ENCODE results near the gene AUTS2. TPM values are rescaled to one million over a fixed set of nuclear protein-coding genes. Genes with fewer than 3 reads are reported as not detected.

The AUTS2 gene
- total RNA-seq, 1 experiment from 2014 or later = 7.4 TPM

GRCh38 chr7:69912141-69912540, 313.9 kb downstream of the AUTS2 start:
- DNase-seq (ENCODE audit: extremely low read depth, low read depth) = no peak

- DNase-seq (ENCODE audit: extremely low read depth, low read depth) = no peak
These were observed 314.6 kb downstream of the AUTS2 start for GRCh38 chr7:69912846-69913245.

DNA sequence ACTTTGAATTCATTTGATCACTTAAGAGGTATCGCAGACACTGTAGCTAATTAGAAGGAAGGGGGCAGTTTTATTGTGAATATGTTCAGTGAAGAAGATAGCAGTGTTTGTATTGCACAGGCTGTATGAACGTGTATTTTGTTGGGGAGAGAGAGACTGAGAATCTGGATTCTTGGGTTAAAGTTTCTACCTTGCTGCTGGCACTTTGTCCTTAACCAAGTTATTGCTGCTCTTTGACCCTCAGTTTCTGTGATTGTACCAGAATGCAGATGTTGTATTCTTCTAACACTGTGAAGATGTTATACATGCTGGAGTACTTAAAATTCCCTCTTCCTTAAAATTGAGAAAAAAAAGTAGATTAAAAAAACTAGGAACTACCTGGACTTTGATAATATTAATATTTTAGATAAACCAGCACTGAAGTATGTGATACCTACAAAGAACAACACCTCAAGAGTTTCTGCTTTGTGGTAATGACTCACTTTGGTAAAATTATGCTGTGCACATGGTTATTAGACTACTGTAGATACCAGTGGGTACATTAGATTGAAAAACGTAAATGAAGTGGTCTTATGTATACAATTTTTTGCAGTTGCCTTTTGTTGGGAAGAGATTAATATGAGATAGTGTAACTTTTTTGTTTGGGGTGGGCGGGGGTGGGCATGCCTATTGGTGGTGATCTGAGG, 321.3 kb downstream of the AUTS2 start:
- DNase-seq (ENCODE audit: extremely low read depth, low read depth) = no peak

DNA sequence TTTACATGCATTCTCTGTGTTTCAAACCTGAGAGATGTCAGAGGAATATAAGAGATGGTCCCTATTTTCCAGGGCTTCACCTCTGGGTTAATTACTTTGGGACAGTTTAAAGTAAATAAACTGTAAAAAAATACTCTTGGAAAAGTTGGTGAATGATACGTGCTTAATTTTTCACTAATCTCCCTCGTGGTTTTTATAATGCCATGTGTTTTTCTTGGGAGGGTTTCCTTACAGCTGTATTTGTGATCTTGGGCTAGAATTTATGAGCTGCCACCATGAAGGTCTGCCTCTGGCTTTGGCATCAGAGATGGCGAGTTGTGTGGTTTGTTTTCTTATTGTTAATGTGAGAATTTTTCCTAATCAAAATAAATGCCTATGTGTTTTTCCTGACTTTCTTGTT, 322.5 kb downstream of the AUTS2 start:
- no peak for DNase-seq (ENCODE audit: extremely low read depth, low read depth)

DNA sequence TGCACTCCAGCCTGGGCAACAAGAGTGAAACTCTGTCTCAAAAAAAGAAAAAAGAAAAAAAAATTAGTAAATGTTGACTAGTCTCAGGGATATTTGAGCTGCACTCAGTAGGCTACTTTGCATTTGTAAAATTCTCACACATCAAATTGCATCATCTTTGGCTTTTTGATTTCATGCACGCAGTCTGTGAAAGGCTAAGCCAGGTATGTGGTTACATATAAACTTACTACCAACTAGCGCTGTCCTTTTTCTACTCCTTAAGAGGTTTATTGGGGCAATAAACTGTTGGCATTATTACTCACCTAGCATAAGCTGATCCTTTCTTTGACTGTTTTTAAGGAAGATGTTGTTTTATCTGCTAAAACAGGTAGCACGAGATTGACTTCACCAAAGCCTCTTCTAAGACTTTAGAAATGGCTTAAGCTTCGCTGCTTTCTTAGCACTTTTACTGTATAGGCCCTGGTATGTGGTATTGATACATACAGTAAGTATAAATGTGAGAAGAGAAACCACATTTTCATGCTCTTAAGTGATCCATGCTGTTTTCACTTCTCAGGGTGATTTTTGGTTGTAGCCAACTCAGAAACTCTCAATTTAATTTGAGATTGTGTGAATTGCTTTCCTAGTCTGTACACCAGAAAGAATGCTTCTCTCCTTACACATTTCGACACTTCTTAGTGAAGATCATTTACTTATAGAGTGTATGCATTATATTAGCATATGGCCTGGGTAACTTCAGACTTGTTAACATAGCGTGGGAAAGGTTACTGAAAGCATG, 323.9 kb downstream of the AUTS2 start:
- no peak for DNase-seq (ENCODE audit: extremely low read depth, low read depth)

- no peak for DNase-seq (ENCODE audit: extremely low read depth, low read depth)
These were observed 329.2 kb downstream of the AUTS2 start for GRCh38 chr7:69927461-69927860.

DNA sequence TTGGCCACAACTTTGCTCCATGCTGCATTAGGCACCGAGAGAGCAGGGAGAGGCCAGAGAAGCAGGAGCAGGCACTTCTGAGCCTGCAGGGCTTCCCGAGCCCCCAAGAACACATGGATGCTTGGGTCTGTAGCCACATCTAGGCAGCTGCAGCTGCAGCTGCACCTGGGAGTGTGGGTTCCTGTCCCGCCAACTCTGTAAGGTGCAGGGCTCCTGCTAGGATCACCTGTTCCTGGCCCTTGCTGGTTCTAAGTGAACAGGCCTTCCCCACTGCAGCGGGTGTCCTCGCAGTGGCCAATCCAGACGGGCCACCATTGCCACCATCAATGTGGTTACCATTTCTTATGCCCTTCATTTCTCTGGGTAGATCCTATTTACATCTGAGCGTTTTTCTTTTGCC, 330.3 kb downstream of the AUTS2 start:
- no peak for DNase-seq (ENCODE audit: extremely low read depth, low read depth)

DNA sequence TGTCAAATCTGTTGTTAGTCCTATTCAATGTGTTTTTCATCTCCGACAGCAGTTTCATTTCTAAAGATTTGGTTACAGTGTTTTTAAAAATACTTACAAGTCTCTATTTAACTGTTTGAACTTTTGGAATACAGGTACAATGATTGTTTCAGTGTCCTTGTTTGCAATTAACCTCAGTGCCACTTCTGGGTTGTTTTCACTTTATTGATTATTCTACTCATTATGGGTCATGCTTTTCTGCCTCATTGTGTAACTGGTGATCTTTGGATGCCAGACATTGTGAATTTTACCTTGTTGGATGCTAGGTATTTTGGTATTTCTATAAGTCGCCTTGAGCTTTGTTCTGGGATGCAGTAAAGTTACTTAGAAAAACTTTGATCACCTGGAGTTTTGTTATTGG, 331.3 kb downstream of the AUTS2 start:
- no peak for DNase-seq (ENCODE audit: extremely low read depth, low read depth)

- peak; percentile 24 for DNase-seq (ENCODE audit: extremely low read depth, low read depth)
These were observed 333.9 kb downstream of the AUTS2 start for GRCh38 chr7:69932034-69932628.

DNA sequence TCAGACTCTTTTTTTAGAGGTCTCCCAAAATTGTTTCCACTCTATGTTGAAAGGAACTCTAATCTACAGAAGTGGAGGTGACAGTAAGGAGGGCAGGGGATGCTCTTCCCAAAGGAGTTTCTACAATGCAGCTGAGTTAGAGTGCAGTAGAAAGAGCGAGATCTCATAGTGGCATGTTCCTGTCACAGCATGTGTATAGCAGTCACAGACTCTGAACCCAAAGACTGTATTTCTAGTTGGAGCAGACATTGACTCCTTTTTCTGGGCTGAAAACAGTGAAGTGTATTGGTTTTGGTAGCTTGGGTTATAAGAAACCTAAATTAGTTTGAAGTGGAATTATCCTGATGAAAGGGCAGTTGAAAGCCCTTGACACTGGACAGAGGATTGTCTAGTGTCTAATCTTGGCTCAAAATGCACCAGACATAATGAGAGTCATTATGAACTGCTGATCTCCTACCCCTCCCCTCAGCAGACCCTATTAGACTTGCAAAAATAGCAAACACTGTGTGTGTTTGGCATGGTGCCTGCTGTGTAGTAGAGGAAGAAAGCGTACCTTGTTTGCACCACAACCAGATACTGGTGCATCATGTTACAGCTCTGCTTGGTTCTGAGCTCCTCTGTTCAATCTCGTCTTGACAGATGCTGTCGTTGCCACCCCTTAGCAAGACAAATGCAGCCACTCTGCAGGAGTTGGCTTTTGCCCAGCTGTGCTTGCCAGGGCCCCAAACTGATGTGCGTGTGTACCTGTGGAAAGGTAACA, 336.0 kb downstream of the AUTS2 start:
- no peak for DNase-seq (ENCODE audit: extremely low read depth, low read depth)

DNA sequence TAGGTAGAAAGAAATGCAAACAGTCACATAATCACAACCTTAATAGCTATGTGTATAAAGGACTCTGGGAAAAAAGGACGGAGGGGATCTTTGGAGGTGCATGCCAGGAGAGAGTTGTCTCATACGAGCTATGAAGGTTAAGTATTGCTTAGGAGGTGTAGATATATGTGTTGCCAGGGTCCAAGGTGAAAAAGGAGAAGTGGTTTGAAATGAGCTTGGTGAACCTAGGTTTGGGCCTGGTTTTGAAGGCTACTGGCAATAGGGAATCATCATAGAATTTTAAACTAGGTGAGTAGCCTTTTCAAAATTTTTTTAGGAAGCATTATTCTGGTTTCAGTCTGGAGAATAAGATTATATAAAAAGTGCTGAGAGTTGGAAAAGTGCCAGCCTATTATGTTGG, 336.8 kb downstream of the AUTS2 start:
- no peak for DNase-seq (ENCODE audit: extremely low read depth, low read depth)

GRCh38 chr7:69937097-69937496, 338.8 kb downstream of the AUTS2 start:
- DNase-seq (ENCODE audit: extremely low read depth, low read depth) = no peak

DNA sequence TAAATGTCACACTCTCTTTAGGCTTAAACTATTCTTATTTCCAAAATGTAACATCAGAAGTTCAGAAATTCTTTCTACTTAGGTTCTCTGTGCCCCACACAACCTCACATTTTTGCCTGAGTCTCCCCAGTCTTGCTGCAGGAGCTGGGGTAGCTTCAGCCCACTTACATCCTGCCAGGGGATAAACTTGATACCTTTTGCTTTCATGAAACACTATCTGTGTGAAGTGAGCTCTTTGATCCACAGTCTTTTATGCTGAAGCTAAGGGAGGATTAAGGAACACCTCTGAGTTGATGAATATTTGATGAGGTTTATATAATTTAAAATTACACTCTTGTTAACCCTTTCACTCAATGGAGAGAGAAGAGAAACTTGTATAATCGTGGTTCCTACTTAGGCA, 341.0 kb downstream of the AUTS2 start:
- DNase-seq (ENCODE audit: extremely low read depth, low read depth) = no peak

DNA sequence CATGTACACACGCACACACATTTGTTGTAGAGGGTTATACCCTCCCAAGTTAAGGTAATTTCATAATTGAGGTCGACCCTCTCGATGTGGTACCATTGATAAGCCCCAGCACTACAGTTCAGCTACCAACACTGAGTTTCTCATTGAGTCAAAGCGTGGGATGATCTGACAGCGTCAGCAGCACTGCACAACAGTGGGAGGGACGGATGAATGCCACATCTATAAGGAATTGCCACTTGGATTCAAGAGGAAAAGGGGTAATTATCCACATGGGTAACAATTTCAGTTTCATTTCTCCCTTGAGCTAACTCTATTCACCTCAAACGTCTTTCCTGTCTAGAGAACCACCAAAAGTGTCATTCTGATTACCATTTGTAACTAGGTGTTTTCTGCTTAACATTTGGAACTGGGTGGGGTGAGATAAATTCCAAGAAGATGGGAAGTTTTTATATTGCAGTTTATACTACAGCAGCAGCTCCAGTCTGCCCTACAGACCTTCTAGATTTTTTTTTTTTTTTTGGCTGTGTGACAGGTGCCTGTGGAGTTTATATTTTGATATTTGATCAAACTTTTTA, 342.9 kb downstream of the AUTS2 start:
- DNase-seq (ENCODE audit: extremely low read depth, low read depth) = no peak

GRCh38 chr7:69942573-69942972, 344.3 kb downstream of the AUTS2 start:
- no peak for DNase-seq (ENCODE audit: extremely low read depth, low read depth)

DNA sequence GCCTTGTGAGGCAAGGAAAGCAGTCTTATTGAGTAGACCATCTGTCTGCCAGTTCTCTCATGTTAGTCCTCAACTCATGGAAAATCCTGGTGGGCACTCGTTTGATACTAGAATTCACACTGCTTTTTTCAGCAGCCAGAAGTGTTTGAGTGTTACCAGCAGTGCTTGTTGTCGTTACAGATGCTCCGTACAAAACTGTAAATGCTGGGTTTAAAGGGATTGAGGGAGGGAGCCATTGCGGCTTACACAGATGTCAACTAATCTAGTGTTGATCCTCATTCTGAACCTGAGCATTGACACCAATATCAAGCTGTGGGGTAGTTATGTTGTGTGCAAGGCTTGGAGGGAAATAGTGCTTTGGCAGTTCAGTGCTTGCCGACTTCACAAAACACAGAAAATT, 348.6 kb downstream of the AUTS2 start:
- no peak for DNase-seq (ENCODE audit: extremely low read depth, low read depth)

- DNase-seq (ENCODE audit: extremely low read depth, low read depth) = no peak
These were observed 349.7 kb downstream of the AUTS2 start for GRCh38 chr7:69947998-69948397.

GRCh38 chr7:69949122-69949521, 350.8 kb downstream of the AUTS2 start:
- DNase-seq (ENCODE audit: extremely low read depth, low read depth) = no peak

GRCh38 chr7:69951458-69951857, 353.2 kb downstream of the AUTS2 start:
- no peak for DNase-seq (ENCODE audit: extremely low read depth, low read depth)

DNA sequence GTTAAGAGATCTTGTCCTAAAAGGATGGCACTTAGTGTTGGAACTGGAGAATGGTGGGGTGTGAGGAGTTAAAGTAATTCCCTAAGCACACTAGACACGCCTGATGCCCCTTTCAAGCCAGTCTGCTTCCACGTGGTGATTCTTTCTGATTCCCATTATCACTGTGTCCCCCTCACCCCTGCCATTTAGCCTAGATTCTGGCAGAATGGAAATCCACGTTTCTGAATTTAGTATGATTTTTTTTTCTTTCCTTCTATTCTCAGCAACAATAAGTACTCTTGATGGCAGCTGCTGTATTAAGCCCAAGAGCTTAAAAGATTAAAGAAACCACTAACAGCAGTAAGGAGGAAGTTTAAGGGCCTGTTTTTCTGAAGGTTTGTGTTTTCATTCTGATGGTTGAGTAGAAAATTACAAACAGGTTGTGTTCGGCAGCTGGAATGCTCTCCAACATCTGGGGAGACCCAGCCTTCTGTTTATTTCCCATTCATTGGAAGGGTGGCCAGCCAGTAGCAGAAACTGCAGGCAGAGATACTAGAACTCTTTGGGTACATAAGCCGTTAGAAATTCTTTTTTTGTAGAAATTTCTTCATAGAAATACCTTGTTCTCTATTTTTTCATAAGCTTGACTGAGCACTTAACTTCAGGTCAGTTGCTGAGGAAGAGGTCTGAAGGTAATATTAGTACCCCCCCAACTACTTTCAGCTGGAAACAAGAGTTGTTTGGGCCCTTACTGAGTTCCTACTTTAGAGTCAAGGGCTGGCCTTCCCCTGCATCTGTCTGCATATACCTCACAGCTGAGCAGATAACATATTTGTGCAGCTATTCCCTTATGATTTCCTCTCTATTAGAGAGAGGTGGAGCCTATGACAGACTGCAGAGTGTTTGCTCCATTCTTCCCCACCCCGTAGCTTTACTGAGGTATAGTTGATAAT, 355.1 kb downstream of the AUTS2 start:
- no peak for DNase-seq (ENCODE audit: extremely low read depth, low read depth)

Data from NCI-H460 (cell line).